ENCODE data around the gene TSR1. TPM values are rescaled to one million over a fixed set of nuclear protein-coding genes. Genes with fewer than 3 reads are reported as not detected.
A peak's percentile ranks its signal among the peaks of the same experiment; 100 is the strongest.

The TSR1 gene
- total RNA-seq, 1 donor from 2014 or later = 50.5 TPM

DNA sequence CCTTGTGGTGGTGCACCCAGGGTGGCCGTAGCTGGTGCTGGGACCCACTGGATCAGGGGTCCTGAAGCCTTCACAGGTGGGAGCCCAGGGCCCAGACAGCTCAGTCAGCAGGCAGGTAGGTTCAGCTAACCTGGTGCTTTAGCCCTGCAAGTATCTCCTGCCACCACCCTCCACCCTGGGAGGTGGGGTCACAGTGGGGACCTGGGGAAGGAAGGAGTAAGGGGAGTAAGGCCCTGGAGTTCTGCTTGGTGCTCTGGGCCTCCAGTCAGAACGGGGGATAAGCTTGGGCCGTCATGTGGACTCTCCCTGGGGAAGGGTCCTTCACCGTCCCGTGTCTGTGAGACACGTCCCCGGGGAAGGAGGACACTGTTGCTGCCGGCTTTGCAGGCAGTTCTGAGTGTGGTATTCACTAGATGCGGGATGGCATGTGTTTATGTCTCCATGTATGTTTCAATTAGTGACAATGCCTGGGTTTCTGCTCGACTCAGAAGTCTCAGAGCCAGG, 21.7 kb upstream of the TSR1 start:
- H3K4me3 Mint-ChIP-seq = no peak overlapping the region
- no peak overlapping the region for H3K27ac Mint-ChIP-seq (ENCODE audit: unreplicated experiment)
- no peaks in the 10 kb centered on the region for H3K4me1 Mint-ChIP-seq
- H3K27me3 Mint-ChIP-seq (ENCODE audit: low read depth) = no peaks in the 10 kb centered on the region
- H3K9me3 Mint-ChIP-seq = no peaks in the 10 kb centered on the region
- DNase-seq (ENCODE audit: low read depth, low spot score) = no peak
- no peaks in the 10 kb centered on the region for H3K36me3 Mint-ChIP-seq (ENCODE audit: low read depth)
- TF ChIP-seq, protein P1, sequence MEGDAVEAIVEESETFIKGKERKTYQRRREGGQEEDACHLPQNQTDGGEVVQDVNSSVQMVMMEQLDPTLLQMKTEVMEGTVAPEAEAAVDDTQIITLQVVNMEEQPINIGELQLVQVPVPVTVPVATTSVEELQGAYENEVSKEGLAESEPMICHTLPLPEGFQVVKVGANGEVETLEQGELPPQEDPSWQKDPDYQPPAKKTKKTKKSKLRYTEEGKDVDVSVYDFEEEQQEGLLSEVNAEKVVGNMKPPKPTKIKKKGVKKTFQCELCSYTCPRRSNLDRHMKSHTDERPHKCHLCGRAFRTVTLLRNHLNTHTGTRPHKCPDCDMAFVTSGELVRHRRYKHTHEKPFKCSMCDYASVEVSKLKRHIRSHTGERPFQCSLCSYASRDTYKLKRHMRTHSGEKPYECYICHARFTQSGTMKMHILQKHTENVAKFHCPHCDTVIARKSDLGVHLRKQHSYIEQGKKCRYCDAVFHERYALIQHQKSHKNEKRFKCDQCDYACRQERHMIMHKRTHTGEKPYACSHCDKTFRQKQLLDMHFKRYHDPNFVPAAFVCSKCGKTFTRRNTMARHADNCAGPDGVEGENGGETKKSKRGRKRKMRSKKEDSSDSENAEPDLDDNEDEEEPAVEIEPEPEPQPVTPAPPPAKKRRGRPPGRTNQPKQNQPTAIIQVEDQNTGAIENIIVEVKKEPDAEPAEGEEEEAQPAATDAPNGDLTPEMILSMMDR (conservative IDR thresholded peaks at IDR 0.05) = no peak

DNA sequence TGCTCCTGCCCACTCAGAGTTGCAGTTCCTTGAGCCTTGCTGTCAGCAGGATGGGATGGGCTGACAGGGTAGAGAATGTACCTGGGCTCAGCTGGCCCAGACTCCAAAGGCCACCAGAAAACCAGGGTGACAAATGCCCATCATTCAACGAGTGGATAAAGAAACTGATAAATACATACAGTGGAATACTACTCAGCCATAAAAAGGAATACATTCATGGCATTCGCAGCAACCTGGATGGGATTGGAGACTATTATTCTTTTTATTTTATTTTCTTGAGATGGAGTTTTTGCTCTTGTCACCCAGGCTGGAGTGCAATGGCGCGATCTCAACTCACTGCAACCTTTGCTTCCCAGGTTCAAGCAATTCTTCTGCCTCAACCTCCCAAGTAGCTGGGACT, 21.0 kb upstream of the TSR1 start:
- Mint-ChIP-seq H3K4me3 (no peak overlapping the region), H3K27ac (ENCODE audit: unreplicated experiment) (no peak overlapping the region), H3K36me3 (ENCODE audit: low read depth) (no peaks in the 10 kb centered on the region), H3K4me1 (no peaks in the 10 kb centered on the region), H3K9me3 (no peaks in the 10 kb centered on the region), H3K27me3 (ENCODE audit: low read depth) (no peaks in the 10 kb centered on the region)
- no peak for DNase-seq (ENCODE audit: low read depth, low spot score)
- TF ChIP-seq, protein P1 (conservative IDR thresholded peaks at IDR 0.05) = no peak

DNA sequence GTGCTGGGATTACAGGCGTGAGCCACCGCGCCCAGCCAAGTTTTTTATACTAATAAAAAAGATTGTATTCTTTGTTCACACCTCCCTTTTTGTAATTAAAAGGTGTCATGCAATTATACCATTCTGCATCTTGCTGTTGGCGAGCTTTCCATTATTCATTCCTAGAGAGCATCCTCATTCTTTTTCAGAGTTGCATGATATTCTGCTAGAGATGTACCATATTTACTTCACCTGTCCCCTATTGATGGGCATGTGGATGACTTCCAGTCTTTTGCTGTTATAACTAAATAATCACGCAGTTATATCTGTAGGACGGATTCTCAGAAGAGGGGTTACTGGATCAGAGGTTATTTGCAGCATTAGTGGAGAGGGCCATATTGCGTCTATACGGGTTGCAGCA, 18.1 kb upstream of the TSR1 start:
- H3K27ac Mint-ChIP-seq (ENCODE audit: unreplicated experiment) = no peak overlapping the region
- no peak for DNase-seq (ENCODE audit: low read depth, low spot score)
- TF ChIP-seq, protein P1 (conservative IDR thresholded peaks at IDR 0.05) = no peak
- H3K4me3 Mint-ChIP-seq = no peak overlapping the region
- no peaks in the 10 kb centered on the region for H3K36me3 Mint-ChIP-seq (ENCODE audit: low read depth)
- no peaks in the 10 kb centered on the region for H3K4me1 Mint-ChIP-seq
- H3K9me3 Mint-ChIP-seq = no peaks in the 10 kb centered on the region
- no peaks in the 10 kb centered on the region for H3K27me3 Mint-ChIP-seq (ENCODE audit: low read depth)

GRCh38 chr17:2351269-2351668, 15.0 kb upstream of the TSR1 start:
- DNase-seq (ENCODE audit: low read depth, low spot score) = no peak
- Mint-ChIP-seq H3K27me3 (ENCODE audit: low read depth) (no peaks in the 10 kb centered on the region), H3K9me3 (no peaks in the 10 kb centered on the region), H3K27ac (ENCODE audit: unreplicated experiment) (no peak overlapping the region), H3K4me3 (no peak overlapping the region), H3K36me3 (ENCODE audit: low read depth) (no peaks in the 10 kb centered on the region), H3K4me1 (peaks cover 13% of the 10 kb centered on the region)
- TF ChIP-seq, protein P1 (conservative IDR thresholded peaks at IDR 0.05) = no peak

GRCh38 chr17:2347805-2348685, 11.8 kb upstream of the TSR1 start:
- no peaks in the 10 kb centered on the region for H3K9me3 Mint-ChIP-seq
- H3K27me3 Mint-ChIP-seq (ENCODE audit: low read depth) = no peaks in the 10 kb centered on the region
- peaks cover 13% of the 10 kb centered on the region for H3K4me1 Mint-ChIP-seq
- TF ChIP-seq, protein P1 (conservative IDR thresholded peaks at IDR 0.05) = no peak
- H3K4me3 Mint-ChIP-seq = peak overlapping the region; percentile 76
- no peaks in the 10 kb centered on the region for H3K36me3 Mint-ChIP-seq (ENCODE audit: low read depth)
- H3K27ac Mint-ChIP-seq (ENCODE audit: unreplicated experiment) = peak overlapping the region; percentile 82
- peak; percentile 39 for DNase-seq (ENCODE audit: low read depth, low spot score)
